Heart left ventricle (tissue), 13 donors: ENCODE measurements around the gene CENPS.

Source experiments
- CTCF ChIP-seq, 12 donors: fragments of 200-600 bp; sonication (generic) in 4 of 12; IDR thresholded peaks; one replicate each; pipeline versions ENCODE4 v1.5.0 to v1.8.0; 2018 to 2022; ENCODE audit warnings: antibody characterized with exemption in 12 of 12, mild to moderate bottlenecking in 5 of 12
- POLR2A ChIP-seq, 2 donors: fragments of 450-650 bp; IDR thresholded peaks; one replicate each; pipeline ENCODE4 v1.6.1; 2017; ENCODE audit warnings: antibody characterized with exemption in 2 of 2, mild to moderate bottlenecking in 2 of 2, moderate library complexity in 2 of 2
- donor health status: ischemic (EF 13 %, LVEDD 7.1; RV severe dilation, severe dysfunction).
- donor health status: DM: no; HTN: yes; CAD: no.
- donor health status: DM: no; HTN: no; CAD: no.
- donor health status: ischemic (EF 25% LVEDD 6.9; RV normal size, moderate dysfunction).
- donor health status: ischemic (EF 25% LVEDD 5.7; RV mildly dilated, moderate dysfunction).
- donor health status: ischemic (EF 35%, LVEDD 5.7; RV mildly dilated, moderate dysfunction).
- donor health status: nonischemic (EF 11% LVEDD 7.7; RV severe dilation, severe dysfunction).
- donor health status: DM: yes; HTN: yes; CAD: no.
- donor health status: PGD.
- donor health status: ischemic (EF 29% LVEDD 5.4; RV normal size, mild dysfunction).
- donor health status: nonischemic (EF 23%, LVEDD 6.1; RV moderate dilation, normal function).

- TF ChIP-seq CTCF (IDR thresholded peaks at IDR 0.05) (no peak), POLR2A (IDR thresholded peaks at IDR 0.05) (no peak)
Measured at GRCh38 chr1:10479296-10479695, 49.1 kb downstream of the CENPS start.
